Measurements from ENCODE around the gene UCN2.
"Not testable (repeated sequence)": the region's sequence is repeated elsewhere in the genome, so short reads cannot be mapped to it uniquely, and the experiment has no call there.

Gene UCN2

DNA sequence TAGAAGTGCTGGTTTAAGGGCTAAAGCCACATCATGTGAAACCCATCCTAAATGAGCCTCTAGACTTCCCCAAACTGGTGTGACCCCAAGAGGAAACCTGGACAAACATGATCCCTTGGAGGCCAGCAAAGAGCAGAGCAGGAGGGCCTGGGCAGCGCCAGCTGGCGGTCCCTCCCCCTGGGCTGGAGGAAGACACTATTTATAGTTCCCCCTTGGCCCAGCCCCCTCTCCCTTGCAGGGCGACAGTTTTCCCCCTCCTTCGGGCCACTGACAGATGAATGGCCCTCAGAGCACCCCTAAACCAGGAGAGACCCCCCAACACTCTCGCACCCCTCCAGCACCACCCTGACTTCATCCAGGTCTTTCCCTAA is 2.9 kb downstream of the UCN2 start:
- no peak for DNase-seq

- no peak for DNase-seq
Measured at GRCh38 chr3:48558493-48559134, 5.0 kb downstream of the UCN2 start.

- peak; percentile 89 for DNase-seq
Measured at GRCh38 chr3:48556796-48557626, 6.6 kb downstream of the UCN2 start, which contains the start of gene PFKFB4. TSS of gene PFKFB4 (minus strand) at chr3:48556803. CDS start at chr3:48556777, 26 bp downstream.

DNA sequence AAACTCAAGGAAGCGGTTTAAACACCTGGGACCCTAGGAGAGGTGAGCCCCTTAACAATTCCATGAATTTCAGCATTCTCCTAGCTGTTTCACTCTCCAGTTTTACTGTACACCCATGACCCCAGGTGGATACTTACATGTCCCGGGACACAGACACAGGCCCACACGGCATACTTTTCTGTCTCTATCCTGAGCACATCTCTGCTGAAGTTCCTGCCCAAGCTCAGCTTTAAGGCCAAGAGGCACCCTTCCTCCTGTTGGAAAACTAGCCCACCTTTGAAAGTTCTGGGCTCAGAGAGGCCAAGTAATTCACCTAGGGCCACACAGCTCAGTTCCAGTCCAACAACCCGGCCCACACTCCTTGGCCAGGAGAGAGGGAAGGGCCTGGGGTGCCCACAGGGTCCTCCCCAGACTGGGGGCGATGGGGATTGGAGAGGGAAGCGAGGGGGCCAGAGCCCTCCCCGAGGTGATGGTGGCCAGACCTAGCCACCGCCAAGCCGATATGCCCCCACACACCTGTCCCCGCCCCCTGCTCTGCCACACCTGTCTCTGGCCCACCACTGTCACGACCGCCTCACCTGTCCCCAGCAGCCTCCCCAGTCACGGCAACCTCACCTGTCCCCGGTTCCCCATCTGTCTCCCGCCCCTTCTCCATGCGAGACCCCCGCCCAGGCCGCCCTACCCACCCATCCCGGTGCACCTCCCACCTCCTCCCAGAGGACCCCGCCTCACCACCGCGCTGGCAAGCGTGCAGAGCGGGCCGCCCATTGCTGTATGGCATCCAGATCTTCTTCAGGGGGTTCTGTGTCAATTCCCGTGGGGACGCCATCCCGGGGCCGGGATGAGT is 7.4 kb downstream of the UCN2 start:
- DNase-seq, result no peak

- DNase-seq, result no peak
Measured at GRCh38 chr3:48555231-48555948, 8.2 kb downstream of the UCN2 start.

- no peak for DNase-seq
Measured at GRCh38 chr3:48553886-48554845, 9.4 kb downstream of the UCN2 start.

DNA sequence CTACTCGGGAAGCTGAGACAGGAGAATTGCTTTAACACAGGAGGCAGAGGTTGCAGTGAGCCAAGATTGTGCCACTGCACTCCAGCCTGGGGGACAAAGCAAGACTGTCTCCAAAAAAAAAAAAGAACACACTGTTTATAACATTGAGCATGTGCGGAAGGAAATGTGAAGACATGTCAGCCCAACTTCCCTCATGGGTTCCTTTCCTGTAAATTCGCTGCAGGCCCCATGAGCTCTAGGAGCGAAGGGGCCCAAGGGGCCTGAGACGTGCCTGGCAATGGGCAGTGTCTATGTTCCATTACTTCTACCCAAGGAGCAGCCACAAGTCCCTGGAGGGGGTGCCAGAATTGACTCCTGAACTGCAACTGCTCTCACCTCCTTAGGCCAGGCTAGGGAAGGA is 10.2 kb downstream of the UCN2 start:
- no peak for DNase-seq

DNA sequence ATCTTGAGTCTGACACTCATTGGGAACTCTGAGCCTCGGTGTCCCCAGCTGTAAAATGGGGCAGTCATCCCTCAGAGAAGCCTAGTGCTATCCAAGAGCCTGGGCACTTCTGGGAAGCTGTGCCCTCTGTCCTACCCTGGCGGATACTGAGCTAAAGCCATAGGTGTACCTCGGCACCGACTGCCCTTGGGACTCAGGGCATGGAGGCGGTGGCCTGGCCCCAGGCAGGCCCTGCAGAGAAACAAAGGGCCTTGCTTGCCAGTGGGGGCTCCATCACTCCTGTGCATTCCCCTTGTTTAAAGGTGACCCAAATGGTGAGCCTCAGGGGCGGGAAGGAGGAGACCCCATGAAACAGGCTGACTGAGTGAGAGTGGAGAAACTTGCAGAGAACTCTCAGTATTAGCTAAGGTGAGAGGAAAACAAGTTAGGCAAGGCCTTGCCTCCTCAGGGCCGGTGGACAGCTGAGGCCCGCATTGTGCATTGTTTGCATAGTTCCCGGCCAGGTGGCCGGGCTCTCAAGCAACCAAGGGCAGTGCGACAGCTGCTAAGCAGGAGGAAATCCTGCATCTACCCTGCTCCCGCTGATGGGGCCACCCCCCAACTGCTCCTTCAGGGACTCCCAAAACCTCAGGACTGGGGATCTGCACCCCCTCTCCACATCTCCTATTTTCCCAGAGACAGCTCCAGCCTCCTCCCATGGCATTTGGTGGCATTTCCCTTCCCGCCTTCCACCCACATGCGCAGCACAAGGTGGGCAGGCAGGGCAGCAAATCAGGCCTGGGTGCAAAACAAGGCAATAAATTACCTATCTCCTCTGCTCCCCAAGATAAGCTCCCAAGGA is 11.2 kb downstream of the UCN2 start:
- no peak for DNase-seq

DNA sequence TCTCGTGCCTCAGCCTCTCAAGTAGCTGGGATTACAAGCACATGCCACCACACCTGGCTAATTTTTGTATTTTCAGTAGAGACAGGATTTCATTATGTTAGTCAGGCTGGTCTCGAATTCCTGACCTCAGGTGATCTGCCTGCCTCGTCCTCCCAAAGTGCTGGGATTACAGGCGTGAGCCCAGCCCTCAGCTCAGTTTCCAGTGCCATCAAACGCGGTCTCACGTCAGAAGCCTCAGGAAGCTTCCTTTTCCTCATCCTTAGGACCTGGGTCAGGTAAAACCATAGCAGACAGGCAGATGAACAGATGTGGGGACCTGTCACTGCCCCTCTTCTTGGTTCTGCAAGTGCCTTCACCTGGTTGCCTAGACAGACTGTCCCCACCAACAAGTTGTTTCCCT is 11.9 kb downstream of the UCN2 start:
- not testable (repeated sequence) for DNase-seq

DNA sequence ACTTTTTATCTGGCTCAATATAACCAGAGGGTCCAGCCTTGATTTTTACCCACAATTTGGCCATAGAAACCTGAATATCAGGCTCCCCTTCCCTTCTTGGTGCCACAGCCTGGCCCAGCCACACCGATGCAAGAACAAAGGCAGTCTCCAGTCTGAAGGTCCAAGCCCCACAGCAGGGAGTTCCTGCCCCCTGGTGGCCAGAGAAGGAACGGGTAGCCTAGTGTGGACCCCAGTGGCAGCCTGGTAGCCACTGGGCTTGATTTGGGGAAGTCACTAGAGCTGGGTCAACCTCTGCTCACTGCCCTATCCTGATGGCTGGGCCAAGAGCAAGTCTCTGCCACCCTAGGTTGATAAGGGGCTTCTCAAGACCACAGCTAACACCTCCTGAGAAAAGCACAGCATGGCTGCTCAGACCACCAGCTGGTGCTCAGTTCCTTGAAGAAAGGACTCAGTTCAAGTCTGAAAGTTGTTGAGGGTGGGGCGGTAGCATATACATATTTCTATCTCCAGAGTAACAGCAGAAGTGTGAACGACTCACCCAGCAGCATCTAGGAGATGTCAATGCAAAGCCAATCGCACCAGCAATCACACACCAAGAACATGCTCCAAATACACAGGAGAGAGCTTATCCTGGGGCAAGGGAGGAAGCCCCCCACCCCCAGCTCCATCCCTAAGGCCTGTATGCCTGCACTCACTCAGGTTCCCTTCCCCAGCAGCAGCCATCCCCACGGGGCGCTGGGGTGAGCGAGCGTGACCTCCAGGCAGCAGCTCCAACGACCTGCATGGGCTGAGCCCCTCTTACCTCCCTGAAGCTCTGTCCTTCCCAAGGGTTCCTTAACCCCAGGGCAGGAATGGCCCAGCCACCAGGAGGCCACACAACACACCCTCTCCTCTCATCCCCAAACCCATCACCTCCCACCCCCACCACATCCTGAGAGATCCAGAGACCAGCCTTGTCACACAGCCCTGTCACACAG is 14.6 kb downstream of the UCN2 start:
- DNase-seq, result no peak

DNA sequence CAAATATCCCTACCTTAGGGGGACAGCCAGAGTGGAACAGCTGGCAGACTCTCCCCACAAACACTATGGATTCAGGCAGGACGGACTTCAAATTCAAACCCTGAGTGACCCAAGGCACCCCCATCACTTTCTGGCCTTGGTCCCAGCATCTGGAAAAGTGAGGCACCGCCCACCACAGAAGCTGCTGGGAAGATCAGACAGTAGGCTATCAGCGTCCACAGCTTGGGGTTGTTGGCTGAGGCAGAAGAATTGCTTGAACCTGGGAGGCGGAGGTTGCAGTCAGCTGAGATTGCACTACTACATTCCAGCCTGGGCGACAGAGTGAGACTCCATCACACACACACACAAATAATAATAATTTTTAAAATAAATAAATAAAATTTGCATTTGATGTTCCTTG is 15.5 kb downstream of the UCN2 start:
- no peak for DNase-seq

DNA sequence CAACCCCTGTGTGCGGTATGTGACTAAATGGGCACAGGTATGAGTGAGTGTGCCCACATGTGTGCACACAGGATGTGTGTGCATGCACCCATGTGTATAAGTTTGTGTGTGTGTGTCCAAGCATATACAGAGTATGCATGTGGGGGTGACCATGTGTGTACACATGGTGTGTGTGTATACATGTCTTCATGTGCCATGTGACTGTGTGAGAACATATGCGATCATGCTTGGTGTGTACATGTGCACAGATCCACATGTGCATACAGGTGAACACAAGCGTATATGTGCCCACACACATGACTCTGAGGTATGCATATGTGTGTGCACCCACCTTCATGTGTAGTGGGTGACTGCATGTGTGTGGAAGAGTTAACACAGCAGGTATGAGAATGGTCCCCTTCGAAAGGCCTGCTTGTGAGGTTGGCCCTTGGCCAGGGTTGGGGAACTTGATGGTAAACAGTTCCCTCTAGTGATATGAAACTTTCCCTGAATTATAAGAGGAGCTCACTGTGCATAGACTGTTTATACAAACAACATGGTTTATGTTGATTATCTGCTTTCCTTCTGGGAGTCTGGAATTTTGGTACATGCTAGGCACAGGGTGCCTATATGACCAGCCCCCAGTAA is 17.3 kb downstream of the UCN2 start:
- no peak for DNase-seq

DNA sequence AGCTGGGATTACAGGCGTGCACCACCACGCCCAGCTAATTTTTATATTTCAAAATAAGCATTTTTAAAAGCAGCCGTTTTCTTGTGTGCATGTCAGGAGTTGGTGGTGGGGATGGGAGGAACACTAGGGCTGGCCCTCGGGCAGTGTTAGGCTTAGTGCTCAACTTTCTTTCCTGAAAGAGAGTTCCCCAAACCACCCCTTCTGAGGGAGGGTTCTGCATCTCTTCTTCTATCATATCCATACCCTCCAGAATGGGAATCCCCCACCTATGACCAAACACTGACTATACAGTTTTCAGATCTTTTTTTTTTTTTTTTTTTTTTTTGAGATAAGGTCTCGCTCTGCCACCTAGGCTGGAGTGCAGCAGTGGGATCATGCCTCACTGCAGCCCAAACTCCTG is 19.4 kb downstream of the UCN2 start:
- DNase-seq, result no peak

- peak; percentile 31 for DNase-seq
Measured at GRCh38 chr3:48543271-48543866, 20.2 kb downstream of the UCN2 start.

DNA sequence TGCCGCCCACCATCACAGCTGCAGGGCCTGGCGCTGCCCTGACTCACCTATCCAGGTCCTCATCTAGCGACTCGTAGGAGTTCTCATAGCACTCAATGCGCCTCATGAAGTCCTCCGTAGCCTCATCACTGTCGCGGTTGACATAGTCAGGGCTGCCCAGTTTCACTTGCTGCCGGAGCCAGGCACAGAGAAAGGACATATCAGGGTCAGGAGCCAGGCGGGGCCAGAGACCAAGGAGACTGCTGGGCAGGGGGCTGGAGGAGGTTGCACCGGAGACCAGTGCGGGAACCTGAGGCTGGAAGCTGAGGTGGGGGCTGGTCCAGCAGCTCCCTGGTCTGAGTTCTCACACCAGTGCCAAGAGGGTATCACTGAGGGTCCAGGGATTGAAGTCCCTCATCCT is 25.1 kb downstream of the UCN2 start:
- DNase-seq, result no peak

DNA sequence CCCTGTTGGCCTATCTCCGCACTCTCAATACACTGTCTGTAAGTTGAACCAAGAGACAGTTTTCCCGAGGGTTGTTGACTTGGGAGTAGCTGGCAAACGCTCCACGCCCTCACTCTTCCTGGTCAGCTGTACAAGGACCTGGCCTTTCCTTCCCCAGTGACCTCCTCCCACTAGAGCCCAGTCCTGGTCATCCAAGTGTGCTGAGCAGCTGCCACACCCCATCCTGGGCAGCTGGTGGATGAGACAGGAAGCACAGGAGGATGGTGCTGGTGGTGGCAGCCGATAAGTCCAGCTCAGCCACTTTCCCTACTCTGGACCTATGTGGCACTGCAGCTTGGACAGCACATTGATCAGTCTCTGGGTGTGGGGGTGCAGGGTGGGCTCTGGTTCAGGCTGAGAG is 26.8 kb downstream of the UCN2 start:
- DNase-seq, result no peak

DNA sequence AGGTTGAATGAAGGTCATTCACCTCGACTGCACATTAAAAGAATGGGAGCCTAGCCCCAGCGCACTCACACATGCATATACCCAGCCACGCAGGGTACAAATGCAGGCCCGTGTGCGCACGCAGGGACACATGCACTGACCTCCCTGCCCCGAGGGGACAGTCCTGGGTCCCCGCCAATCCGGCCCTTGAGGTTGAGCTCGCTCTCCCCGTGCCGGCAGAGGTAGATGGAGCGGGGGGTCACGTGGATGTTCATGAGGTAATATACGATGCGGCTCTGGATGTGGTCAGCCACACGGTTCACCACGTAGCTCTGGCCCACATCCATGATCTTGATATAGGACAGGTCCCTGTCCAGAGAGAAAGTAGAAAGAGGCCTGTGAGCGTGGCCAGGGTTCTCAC is 27.5 kb downstream of the UCN2 start:
- DNase-seq, result no peak

DNA sequence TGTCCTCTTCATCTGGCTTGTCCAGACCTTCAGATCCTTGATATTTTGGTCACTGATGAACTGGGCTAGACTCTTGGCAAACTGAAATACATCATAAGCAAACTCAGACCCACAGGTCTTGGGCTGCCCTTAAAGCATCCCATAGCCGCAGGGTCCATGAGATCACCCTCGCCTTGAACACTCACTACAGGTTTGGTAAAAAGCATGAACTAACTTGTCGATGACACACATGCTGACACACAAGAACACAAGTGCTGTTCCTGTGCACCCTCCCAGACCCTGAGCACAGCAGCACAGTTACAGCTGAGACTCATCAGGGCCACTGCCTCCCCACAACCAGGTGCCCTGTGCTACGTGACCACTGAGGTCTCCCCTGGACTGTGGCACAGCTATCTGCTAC is 28.0 kb downstream of the UCN2 start:
- DNase-seq, result no peak

DNA sequence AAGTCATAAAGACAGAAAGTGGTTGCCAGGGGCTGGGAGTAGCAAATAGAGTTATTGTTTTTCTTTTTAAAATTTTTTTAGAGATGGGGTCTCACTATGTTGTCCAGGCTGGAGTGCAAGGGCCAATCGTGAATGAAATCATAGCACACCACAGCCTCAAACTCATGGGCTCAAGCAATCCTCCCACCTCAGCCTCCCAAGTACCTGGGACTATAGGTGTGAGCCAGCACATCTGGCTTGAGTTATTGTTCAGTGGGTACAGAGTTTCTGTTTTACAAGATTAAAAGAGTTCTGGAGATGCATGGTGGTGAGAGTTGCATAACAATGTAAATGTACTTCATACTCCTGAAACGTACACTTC is 30.6 kb downstream of the UCN2 start:
- DNase-seq, result no peak

All from NCI-H1694 treated with DMSO at 0.1 percent for 48 hours (cell line).